HAP-1 (cell line): Measurements from ENCODE around the gene DLK2.
"Not testable (repeated sequence)": the region's sequence is repeated elsewhere in the genome, so short reads cannot be mapped to it uniquely, and the experiment has no call there.

Experiments used
- DNase-seq, 2 experiments: peaks; one replicate each; pipeline ENCODE4 v3.0.0-alpha.2; 2016 to 2020; ENCODE audit warnings: low spot score in 2 of 2
- H3K27me3 ChIP-seq: fragments of 250-450 bp; sonication (Bioruptor Pico); 2 replicates; pipeline ENCODE4 v1.5.1; 2020; ENCODE audit warnings: low read depth, mild to moderate bottlenecking, moderate library complexity
- H3K36me3 ChIP-seq: fragments of 250-450 bp; sonication (Bioruptor Pico); replicated peaks from 2 replicates; pipeline ENCODE4 v1.5.1; 2020; ENCODE audit warnings: mild to moderate bottlenecking
- H3K4me1 ChIP-seq: fragments of 250-450 bp; sonication (Bioruptor Pico); 2 replicates; pipeline ENCODE4 v1.5.1; 2020; ENCODE audit warnings: mild to moderate bottlenecking
- H3K4me3 ChIP-seq: fragments of 250-450 bp; sonication (Bioruptor Pico); 2 replicates; pipeline ENCODE4 v1.5.1; 2020; ENCODE audit warnings: mild to moderate bottlenecking, moderate library complexity
- H3K9me3 ChIP-seq: fragments of 250-450 bp; sonication (Bioruptor Pico); 2 replicates; pipeline ENCODE4 v1.5.1; 2020; ENCODE audit warnings: mild to moderate bottlenecking, moderate library complexity
- in situ Hi-C: fragments of 300-500 bp; cut with MboI; formaldehyde crosslinking; loops from 3 replicates; pipeline ENCODE4 v1.14.3; 2020; ENCODE audit warnings: low sequenced_read_pairs, inconsistent platforms, mixed read lengths

The DLK2 gene

GRCh38 chr6:43420012-43420709 is 35.2 kb downstream of the DLK2 start:
- in situ Hi-C loops: no loop called here
- Histone ChIP-seq H3K9me3 (0 out of 2 replicates have a peak, but pooled peaks cover 4% of the 10 kb centered on the region), H3K4me3 (no peak overlapping the region), H3K36me3 (no peaks in the 10 kb centered on the region), H3K4me1 (no peaks in the 10 kb centered on the region), H3K27me3 (no peaks in the 10 kb centered on the region)
- no peak for DNase-seq

- H3K36me3 ChIP-seq: no peaks in the 10 kb centered on the region
- 0 out of 2 replicates have a peak, but pooled peaks cover 4% of the 10 kb centered on the region for H3K9me3 ChIP-seq
- no peaks in the 10 kb centered on the region for H3K4me1 ChIP-seq
- no peaks in the 10 kb centered on the region for H3K27me3 ChIP-seq
- H3K4me3 ChIP-seq: no peak overlapping the region
- DNase-seq: no peak
- in situ Hi-C loops: no loop called here
Measured at GRCh38 chr6:43416935-43417334, 38.4 kb downstream of the DLK2 start.

DNA sequence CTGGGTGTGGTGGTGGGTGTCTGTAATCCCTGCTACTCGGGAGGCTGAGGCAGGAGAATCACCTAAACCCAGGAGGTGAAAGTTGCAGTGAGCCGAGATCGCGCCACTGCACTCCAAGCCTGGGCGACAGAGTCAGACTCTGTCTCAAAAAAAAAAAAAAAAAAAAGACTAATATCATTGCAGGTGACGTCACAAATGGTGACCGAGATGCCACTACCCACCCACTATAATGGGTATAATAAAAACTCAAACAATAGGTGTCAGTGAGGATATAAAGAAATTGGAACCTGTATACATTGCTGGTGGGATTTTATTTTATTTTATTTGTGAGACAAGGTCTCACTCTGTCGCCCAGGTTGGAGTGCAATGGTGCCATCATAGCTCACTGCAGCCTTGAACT is 40.1 kb downstream of the DLK2 start:
- H3K4me1 ChIP-seq, DNase-seq, H3K9me3 ChIP-seq, H3K4me3 ChIP-seq, in situ Hi-C loops, H3K27me3 ChIP-seq, H3K36me3 ChIP-seq: not testable (repeated sequence)

GRCh38 chr6:43413002-43413401 is 42.3 kb downstream of the DLK2 start:
- in situ Hi-C loops: no loop called here
- no peaks in the 10 kb centered on the region for H3K9me3 ChIP-seq
- peaks cover 3% of the 10 kb centered on the region; the same call in 1 of the 2 replicates for H3K27me3 ChIP-seq
- H3K4me1 ChIP-seq: no peaks in the 10 kb centered on the region
- DNase-seq: no peak
- H3K4me3 ChIP-seq: no peak overlapping the region
- H3K36me3 ChIP-seq: no peaks in the 10 kb centered on the region

- in situ Hi-C loops: no loop called here
- Histone ChIP-seq H3K27me3 (peaks cover 3% of the 10 kb centered on the region; the same call in 1 of the 2 replicates), H3K4me3 (no peak overlapping the region), H3K9me3 (no peaks in the 10 kb centered on the region), H3K4me1 (no peaks in the 10 kb centered on the region), H3K36me3 (no peaks in the 10 kb centered on the region)
- DNase-seq: no peak
Measured at GRCh38 chr6:43412541-43412940, 42.8 kb downstream of the DLK2 start.

DNA sequence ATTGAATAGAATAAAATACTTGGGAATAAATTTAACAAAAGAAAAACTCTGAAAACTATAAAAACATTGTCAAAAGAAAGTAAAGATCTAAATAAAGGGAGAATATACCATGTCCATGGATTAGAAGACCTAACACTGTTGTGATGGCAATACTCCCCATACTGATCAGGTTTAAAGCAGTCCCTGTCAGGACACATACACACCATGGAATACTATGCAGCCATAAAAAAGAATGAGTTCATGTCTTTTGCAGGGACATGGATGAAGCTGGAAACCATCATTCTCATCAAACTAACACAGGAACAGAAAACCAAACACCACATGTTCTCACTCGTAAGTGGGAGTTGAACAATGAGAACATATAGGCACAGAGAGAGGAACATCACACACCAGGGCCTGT is 44.6 kb downstream of the DLK2 start:
- in situ Hi-C loops, DNase-seq, H3K9me3 ChIP-seq, H3K36me3 ChIP-seq, H3K27me3 ChIP-seq, H3K4me1 ChIP-seq, H3K4me3 ChIP-seq: not testable (repeated sequence)

- no peak for DNase-seq
- Histone ChIP-seq H3K36me3 (no peaks in the 10 kb centered on the region), H3K27me3 (peaks cover 3% of the 10 kb centered on the region), H3K9me3 (no peaks in the 10 kb centered on the region; the same call in 1 of the 2 replicates), H3K4me1 (no peaks in the 10 kb centered on the region), H3K4me3 (no peak overlapping the region)
- in situ Hi-C loops: no loop called here
Measured at GRCh38 chr6:43408259-43408658, 47.1 kb downstream of the DLK2 start.

DNA sequence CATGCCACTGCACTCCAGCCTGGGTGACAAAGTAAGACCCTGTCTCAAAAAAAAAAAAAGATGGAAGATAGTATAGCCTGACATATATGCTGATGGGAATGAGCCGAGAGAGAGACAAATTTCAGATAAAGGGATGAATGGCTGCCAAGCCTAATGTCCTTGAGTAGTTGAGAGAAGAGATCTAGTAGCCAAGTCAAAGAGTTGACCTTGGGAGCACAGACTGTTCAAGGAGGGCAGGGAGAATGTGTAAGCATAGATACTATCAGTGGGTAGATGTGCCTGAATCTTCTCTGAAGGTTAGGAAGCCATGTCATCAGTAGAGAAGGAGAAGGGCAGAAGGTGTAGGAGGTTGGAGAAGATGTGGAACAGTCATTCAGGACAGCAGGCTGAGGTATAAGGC is 48.1 kb downstream of the DLK2 start:
- DNase-seq: no peak
- Histone ChIP-seq H3K4me3 (no peak overlapping the region), H3K27me3 (peaks cover 3% of the 10 kb centered on the region), H3K36me3 (no peaks in the 10 kb centered on the region), H3K4me1 (no peaks in the 10 kb centered on the region), H3K9me3 (no peaks in the 10 kb centered on the region; the same call in 1 of the 2 replicates)
- in situ Hi-C loops: no loop called here

DNA sequence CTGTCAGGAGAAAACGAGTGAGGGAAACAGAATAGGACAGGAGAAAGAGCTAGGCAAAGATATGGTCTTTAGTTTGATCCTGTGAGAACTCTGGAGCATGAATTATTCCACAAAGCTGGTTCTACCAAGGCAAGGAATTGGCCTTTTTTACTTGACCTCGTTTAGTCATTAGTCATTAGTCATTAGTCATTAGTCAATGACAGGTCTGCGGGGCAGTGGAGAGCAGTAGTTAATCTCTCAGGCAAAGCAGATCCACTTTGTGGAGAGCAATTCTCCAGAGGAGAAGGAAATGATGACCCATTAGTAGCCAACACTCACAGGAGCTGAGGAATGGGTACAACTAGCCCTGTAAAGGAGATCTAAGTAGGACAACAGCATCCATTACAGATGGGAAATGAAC is 50.0 kb downstream of the DLK2 start:
- no peaks in the 10 kb centered on the region for H3K4me1 ChIP-seq
- in situ Hi-C loops: no loop called here
- H3K27me3 ChIP-seq: peaks cover 3% of the 10 kb centered on the region
- H3K36me3 ChIP-seq: no peaks in the 10 kb centered on the region
- no peaks in the 10 kb centered on the region; the same call in 1 of the 2 replicates for H3K9me3 ChIP-seq
- no peak overlapping the region for H3K4me3 ChIP-seq
- no peak for DNase-seq

DNA sequence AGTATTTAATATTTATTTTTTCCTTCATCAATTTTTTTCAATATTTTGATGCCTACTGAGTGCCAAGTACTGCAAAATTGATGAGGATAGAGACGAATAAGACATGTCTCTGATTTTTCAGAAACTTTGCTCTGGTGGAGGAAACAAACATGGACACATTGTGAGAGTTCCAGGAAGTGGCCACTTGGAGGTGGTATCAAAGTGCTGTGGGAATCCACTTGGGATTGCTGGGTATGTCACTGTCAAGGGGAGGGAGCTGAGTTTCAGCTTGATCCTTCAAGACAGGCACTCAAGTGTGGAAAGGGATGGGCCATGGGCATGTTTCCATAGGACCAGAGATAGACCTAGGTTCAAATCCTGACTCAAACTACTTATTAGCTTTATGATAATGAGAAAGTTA is 52.5 kb downstream of the DLK2 start:
- no peaks in the 10 kb centered on the region for H3K4me1 ChIP-seq
- no peaks in the 10 kb centered on the region for H3K36me3 ChIP-seq
- H3K4me3 ChIP-seq: no peak overlapping the region
- in situ Hi-C loops: no loop called here
- no peaks in the 10 kb centered on the region; the same call in 1 of the 2 replicates for H3K9me3 ChIP-seq
- no peak for DNase-seq
- no peaks in the 10 kb centered on the region; the same call in none of the 2 replicates for H3K27me3 ChIP-seq

- in situ Hi-C loops: no loop called here
- Histone ChIP-seq H3K27me3 (no peaks in the 10 kb centered on the region; the same call in none of the 2 replicates), H3K4me1 (no peaks in the 10 kb centered on the region), H3K36me3 (no peaks in the 10 kb centered on the region), H3K4me3 (no peak overlapping the region), H3K9me3 (no peaks in the 10 kb centered on the region; the same call in 1 of the 2 replicates)
- DNase-seq: no peak
Measured at GRCh38 chr6:43401730-43402129, 53.6 kb downstream of the DLK2 start.
